ENCODE results near the gene TPM4.

TPM4 gene

GRCh38 chr19:16041991-16042386 is 34.3 kb upstream of the TPM4 start:
- no peak for DNase-seq

GRCh38 chr19:16042533-16043085 is 33.7 kb upstream of the TPM4 start:
- peak; percentile 45 for DNase-seq

- DNase-seq: no peak
Observed at GRCh38 chr19:16043156-16043757, 33.0 kb upstream of the TPM4 start.

GRCh38 chr19:16044746-16045145 is 31.5 kb upstream of the TPM4 start:
- no peak for DNase-seq

- no peak for DNase-seq
Observed at GRCh38 chr19:16045171-16045570, 31.1 kb upstream of the TPM4 start.

GRCh38 chr19:16045893-16046292 is 30.4 kb upstream of the TPM4 start:
- DNase-seq: no peak

- no peak for DNase-seq
Observed at GRCh38 chr19:16048583-16048982, 27.7 kb upstream of the TPM4 start.

GRCh38 chr19:16051254-16052025 is 24.9 kb upstream of the TPM4 start:
- peak; percentile 50 for DNase-seq

GRCh38 chr19:16052353-16052752 is 23.9 kb upstream of the TPM4 start:
- DNase-seq: no peak

GRCh38 chr19:16057062-16057461 is 19.2 kb upstream of the TPM4 start:
- DNase-seq: no peak

GRCh38 chr19:16060294-16060693 is 16.0 kb upstream of the TPM4 start:
- DNase-seq: no peak

- DNase-seq: no peak
Observed at GRCh38 chr19:16061943-16062342, 14.4 kb upstream of the TPM4 start.

- no peak for DNase-seq
Observed at GRCh38 chr19:16062789-16063188, 13.5 kb upstream of the TPM4 start.

- no peak for DNase-seq
Observed at GRCh38 chr19:16064209-16064889, 11.9 kb upstream of the TPM4 start.

GRCh38 chr19:16066611-16067104 is 9.6 kb upstream of the TPM4 start:
- peak; percentile 82 for DNase-seq

GRCh38 chr19:16067205-16067938 is 8.9 kb upstream of the TPM4 start:
- peak; percentile 93 for DNase-seq

GRCh38 chr19:16068696-16069259 is 7.5 kb upstream of the TPM4 start:
- DNase-seq: peak; percentile 4

- DNase-seq: peak; percentile 2
Observed at GRCh38 chr19:16069813-16070365, 6.4 kb upstream of the TPM4 start.

GRCh38 chr19:16070366-16070990 is 5.8 kb upstream of the TPM4 start:
- peak; percentile 17 for DNase-seq

- DNase-seq: no peak
Observed at GRCh38 chr19:16071072-16071691, 5.1 kb upstream of the TPM4 start.

- no peak for DNase-seq
Observed at GRCh38 chr19:16073481-16073880, 2.8 kb upstream of the TPM4 start.

Measured in fibroblast of skin of scalp (primary cell).